HG03097 (cell line): ENCODE results near the gene ZEB1.
"Not testable (repeated sequence)": the region's sequence is repeated elsewhere in the genome, so short reads cannot be mapped to it uniquely, and the experiment has no call there.

Experiments used
- ATAC-seq: cut with Tn5 transposase; IDR thresholded peaks from one replicate; pipeline ENCODE4 v1.9.1; 2021; ENCODE audit not compliant: unreplicated experiment, low FRiP score

The ZEB1 gene

DNA sequence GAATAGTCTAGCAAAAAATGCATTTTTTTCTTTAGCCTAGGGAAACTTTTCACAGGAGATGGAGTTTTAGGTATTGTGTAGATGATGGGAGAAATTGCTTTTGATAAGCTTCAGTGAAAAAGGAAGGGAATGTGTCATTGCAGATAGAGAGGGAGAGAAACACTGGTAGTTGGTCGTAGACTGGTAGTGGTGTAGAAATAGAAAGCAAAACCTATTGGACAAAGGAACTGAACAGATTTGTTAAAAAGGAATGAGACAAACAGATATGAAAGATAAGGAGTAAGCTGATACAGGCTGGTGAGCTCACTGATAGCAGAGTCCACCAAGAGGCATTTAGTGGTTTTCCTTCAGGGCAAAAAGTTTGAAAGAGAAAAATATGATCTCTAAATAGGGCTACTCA lies 94.3 kb downstream of the ZEB1 start:
- ATAC-seq = no peak

DNA sequence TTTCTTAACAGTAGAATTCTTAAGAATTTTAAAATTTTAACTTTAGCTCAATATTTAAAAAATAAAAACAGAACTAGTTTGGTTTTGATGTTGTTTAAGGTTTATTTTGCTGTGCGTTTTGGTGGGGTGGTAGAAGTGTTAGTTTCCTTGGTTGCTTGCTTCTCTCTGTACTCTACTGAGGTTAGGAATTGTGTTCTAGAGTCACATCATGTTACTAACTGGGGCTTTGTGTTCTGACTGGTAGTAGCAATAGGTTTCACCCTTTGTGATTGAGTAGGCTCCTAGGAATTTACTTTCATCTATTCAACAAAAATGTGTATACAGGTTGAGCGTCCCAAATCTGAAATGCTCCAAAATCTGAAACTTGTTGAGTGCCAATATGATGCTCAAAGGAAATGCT lies 99.5 kb downstream of the ZEB1 start:
- no peak for ATAC-seq

- no peak for ATAC-seq
Observed at GRCh38 chr10:31419394-31420063, 100.5 kb downstream of the ZEB1 start.

- no peak for ATAC-seq
Observed at GRCh38 chr10:31421322-31421721, 102.3 kb downstream of the ZEB1 start.

- ATAC-seq = no peak
Observed at GRCh38 chr10:31422634-31423033, 103.6 kb downstream of the ZEB1 start.

DNA sequence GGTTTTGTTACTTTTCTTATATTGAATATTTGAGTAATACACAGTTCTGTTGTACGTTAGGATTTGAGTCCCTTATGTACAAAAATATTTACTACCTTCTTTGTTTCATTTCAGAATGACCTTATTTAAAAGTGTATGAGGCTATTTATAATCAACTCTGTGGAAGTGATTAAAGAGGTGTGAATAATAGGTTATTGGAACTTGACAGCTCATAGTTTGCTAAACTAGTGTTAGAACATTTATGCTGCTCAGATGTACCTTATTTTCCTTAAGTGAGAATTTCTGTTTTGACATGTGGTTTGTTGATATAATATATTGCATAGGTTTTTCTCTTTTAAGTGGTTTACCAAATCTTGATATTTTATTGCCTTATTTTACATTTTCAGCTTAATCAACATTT lies 105.5 kb downstream of the ZEB1 start:
- ATAC-seq = no peak

- ATAC-seq = no peak
Observed at GRCh38 chr10:31426401-31426800, 107.4 kb downstream of the ZEB1 start.

DNA sequence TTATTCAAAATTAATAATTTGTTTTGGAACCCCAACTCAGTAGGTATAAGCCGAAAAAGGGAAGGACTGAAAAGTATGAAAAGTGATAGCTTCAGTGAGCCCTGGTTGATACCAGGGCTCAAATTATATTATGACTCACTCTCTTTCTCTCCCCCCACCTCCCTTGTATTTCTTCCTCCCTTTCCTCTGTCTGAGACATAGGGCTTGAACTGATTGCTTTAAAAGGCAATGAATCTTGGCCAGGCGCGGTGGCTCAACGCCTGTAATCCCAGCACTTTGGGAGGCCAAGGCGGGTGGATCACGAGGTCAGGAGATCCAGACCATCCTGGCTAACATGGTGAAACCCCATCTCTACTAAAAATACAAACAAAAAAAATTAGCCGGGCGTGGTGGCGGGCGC lies 108.3 kb downstream of the ZEB1 start:
- not testable (repeated sequence) for ATAC-seq

DNA sequence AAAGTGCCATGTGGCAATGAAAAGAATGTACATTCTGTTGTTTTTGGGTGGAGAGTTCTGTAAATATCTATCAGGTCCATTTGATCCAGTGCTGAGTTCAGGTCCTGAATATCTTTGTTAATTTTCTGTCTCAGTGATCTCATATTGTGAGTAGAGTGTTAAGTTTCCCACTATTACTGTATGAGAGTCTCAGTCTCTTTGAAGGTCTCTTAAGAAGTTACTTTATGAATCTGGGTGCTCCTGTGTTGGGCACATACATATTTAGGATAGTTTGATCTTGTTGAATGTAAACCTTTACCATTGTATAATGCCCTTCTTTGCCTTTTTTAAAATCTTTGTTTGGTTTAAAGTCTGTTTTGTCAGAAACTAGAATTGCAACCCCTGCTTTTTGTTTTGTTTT lies 109.5 kb downstream of the ZEB1 start:
- not testable (repeated sequence) for ATAC-seq

DNA sequence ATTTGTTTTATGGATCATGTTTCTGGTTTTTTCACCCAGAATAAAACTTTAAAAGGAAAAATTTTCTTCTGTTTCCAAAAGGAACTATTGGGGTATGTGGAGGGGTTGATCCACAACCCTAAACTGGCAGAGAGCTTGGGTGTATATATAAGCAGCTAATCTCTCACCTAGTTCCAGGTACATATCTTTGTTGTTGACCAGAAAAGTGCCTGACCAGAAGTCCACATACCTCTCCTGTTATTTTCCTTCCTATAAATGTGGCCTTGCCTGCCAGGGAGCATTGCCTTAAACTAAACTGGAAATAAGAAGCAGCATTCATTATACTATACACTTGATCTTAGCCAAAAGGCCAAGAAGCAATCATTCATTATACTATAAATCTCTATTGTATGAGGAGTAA lies 112.0 kb downstream of the ZEB1 start:
- no peak for ATAC-seq

- ATAC-seq = no peak
Observed at GRCh38 chr10:31437959-31438358, 118.9 kb downstream of the ZEB1 start.

DNA sequence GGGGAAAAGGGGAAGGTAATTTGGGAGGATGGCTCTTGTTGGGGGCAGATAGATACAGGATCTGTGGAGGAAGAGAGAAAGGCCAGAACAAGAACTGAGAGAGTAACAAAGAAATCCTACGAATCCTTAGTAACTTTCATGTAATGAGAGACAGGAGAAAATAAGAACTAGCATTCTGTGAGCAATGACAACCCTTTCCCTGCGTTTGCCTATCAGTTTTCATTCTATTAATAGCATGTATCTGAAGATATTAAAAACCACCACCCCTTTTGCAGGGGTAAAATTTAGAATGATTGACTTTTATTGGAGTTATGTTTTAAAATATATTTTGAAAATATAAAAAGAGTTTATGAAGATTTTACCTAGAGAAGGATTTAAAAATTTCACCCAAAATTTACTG lies 132.8 kb downstream of the ZEB1 start:
- no peak for ATAC-seq

- ATAC-seq = no peak
Observed at GRCh38 chr10:31456468-31456867, 137.5 kb downstream of the ZEB1 start.

DNA sequence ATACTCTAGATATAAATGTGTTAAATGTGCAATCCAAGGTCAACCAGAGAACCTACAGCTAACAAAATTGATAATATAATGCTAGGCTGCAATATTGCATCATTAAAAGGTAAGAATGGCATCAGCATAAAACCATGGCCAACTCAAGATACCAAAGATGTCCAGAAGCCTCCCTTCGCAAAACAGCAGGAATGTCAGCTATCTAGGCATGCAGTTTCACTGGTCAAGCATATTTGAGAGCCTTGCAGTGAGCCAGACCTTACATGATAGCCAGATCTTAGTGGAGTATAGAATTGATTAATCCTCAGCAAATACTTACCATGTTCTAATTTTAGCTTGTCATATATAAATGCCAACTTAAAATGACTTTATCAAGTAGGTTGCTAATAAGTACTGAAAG lies 138.8 kb downstream of the ZEB1 start:
- ATAC-seq = no peak

- ATAC-seq = no peak
Observed at GRCh38 chr10:31458974-31459373, 140.0 kb downstream of the ZEB1 start.

DNA sequence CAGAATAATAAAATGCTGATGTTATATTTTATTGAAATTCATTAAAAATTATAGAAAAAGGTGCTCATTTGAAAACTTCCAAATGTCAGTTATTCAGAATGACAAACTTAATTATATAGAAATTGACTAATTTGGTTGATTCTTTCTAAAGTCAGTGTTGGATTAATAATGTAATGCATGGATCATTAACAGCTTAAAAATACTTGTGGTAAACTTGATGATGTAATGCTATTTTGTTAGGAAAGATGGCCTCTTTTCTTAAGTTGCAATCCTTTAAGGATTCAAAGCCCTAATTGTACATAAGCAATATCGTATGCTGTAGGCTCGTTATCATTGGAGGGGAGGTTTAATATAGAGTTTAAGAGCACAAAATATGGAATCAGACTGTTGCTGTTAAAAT lies 141.2 kb downstream of the ZEB1 start:
- no peak for ATAC-seq

GRCh38 chr10:31464552-31464951 lies 145.5 kb downstream of the ZEB1 start:
- ATAC-seq = no peak

- no peak for ATAC-seq
Observed at GRCh38 chr10:31466313-31466712, 147.3 kb downstream of the ZEB1 start.

GRCh38 chr10:31467791-31468535 lies 148.9 kb downstream of the ZEB1 start:
- no peak for ATAC-seq

- ATAC-seq = no peak
Observed at GRCh38 chr10:31468536-31468859, 149.5 kb downstream of the ZEB1 start.

DNA sequence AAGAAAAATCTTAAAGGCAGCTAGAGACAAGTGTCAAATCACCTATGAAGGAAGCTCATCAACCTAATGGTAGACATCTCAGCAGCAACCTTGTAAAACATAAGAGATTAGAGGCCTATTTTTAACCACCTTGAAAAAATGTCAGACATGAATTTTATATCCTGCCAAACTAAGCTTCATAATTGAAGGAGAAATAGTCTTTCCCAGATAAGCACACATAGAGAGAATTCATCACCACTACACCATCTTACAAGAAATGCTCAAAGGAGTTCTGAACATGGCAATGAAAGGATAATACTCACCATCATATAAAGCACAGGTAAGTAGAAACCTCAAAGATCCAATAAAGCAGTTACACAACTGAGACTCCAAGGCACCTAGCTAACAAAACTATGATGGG lies 156.5 kb downstream of the ZEB1 start:
- ATAC-seq = no peak

- no peak for ATAC-seq
Observed at GRCh38 chr10:31476088-31476487, 157.1 kb downstream of the ZEB1 start.

- no peak for ATAC-seq
Observed at GRCh38 chr10:31477584-31477983, 158.6 kb downstream of the ZEB1 start.
